GM19193 (cell line): ENCODE measurements around the gene PDK2.

ENCODE experiments used
- POLR2A ChIP-seq: IDR thresholded peaks from 4 replicates; pipeline ENCODE4 v1.6.1; 2011; ENCODE audit not compliant: insufficient read depth, insufficient read length; ENCODE audit errors: extremely low read depth

The PDK2 gene

GRCh38 chr17:50055055-50055425 lies 40.1 kb upstream of the PDK2 start:
- no peak for TF ChIP-seq POLR2A

DNA sequence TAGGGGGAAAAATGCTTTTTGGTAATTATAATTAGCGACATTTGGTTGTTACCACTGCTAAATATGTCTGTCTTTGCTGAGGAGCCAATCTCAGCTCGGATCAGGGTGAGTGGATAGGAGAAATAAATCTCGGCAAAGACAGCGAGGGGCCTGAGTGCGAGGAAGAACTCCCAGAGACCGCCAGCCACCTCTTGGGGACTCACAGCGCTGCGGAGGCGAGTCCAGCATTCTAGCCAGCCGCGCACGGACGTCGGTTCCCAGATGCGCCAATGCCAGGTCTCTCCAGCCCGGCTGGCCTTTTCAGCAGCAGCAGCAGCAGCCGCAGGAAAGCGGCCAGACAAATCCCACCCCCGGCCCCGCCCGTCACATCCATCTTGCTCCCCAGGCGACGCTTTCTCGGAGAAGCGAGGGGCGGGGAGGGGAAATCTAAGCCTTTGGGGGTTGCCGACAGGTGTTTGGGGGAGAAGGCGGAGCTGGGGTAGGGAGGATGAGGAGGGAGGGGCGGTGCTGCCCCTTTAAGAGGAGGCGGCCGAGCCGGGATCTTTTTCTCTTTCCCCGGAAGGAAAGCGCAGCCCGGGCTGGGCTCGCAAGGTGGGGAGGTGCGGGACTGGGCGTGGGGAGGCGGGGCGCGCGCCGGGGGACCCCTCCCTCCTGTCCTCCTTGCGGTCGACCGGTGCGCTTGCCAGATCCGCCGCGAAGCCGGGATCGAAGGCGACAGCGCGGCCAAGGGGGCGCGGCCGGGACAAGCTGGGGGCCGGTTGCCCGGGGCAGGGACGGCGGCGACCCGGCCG lies 39.5 kb upstream of the PDK2 start, which contains the start of gene ITGA3:
Gene ITGA3, plus strand, starts transcription at position 685 of the 791 bp plus-strand sequence. CDS start 330 bp downstream, outside the sequence.
- TF ChIP-seq POLR2A: no peak

GRCh38 chr17:50056217-50056960 lies 38.8 kb upstream of the PDK2 start:
- no peak for TF ChIP-seq POLR2A

- no peak for TF ChIP-seq POLR2A
Observed at GRCh38 chr17:50056961-50057330, 38.2 kb upstream of the PDK2 start.

DNA sequence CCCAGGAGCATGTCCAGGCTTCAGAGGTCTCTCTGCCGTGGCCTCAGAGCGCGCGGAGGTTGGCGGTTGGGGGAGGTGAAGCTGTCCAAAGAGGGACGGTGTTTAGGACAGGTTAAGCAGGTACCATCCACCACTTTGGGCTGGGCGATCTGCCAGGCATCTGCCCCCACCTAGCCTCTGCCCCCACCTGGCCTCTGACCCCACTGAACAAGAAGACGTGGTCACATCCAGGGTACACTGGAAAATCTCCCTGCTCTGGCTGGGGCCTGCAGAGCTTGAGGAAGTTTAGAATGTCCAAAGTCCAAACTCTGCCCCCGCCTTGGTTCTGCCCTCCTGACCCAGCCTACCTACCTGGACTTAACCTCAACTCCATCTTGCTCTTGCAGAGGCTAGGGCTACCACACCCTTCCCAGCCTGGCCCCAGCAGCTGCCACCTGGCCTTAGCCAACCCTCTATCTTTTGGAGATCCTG lies 37.6 kb upstream of the PDK2 start:
- no peak for TF ChIP-seq POLR2A

DNA sequence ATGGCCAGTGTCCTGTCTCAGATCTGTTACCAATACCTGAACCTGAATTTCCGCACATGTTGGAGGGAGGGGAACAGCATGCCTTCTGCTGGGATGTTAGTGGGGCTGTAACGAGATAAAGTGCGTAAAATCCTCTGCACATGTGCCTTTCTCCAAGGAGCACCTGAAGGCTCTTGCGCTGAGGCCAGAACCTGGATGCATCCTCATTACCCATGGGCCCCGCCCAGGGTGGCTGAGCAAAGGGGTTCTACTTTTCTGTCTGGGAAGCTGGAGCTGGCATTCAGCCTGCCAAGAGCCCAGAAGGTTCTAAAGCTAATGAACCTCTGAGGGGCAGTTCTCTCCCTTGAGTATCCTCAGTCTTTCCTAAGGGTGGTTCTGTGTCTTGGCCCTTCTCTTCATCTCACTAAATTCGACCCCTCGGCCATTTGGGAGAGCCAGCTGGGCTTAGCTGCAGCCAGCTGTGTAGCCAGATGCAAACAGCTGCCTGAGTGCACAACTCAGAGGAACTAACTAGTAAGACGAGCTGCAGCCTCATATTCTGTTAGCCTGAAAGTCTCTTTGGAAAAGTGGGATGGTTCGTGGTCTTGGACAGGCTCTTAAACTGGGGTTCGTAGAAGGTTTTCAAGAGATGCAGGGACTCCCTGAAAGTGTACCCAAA lies 36.7 kb upstream of the PDK2 start:
- no peak for TF ChIP-seq POLR2A

- no peak for TF ChIP-seq POLR2A
Observed at GRCh38 chr17:50059256-50059655, 35.9 kb upstream of the PDK2 start.

- TF ChIP-seq POLR2A: no peak
Observed at GRCh38 chr17:50059759-50060273, 35.3 kb upstream of the PDK2 start.

DNA sequence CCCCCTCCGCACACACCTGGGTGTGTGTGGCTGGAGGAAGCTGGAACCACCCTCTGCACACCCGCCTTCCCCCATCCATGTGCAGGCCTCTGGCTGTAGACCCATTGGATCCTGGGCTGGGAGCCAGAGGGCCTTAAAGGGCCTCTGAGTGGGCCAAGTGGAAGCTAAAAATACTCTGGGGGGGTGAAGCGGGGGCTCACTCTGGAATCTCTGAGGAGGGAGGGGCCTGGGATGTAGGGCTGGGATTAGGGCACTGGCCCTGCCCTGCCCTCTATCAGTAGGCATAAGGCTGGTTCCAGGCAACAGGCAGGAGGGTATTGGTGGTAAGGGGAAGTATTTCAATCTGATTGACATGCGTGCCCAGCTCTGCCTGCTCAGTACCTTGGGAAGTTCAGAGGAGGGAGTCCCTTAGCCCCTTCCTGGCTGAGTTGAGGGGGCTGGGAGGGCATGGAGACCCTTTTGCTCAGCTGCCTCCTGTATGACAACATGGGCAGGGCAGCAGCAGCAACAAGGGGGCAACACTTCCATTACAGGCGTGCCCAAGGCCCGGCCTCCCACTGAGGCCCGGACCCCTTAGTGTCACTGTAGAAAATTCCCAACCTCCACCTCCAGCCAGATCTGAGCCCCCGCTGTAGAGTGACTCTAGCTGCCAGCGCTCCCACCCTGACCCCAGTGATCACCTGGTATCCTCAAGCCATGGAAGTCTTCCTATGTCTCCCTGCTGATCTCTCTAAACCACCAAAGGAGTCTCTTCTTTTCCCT lies 34.0 kb upstream of the PDK2 start:
- TF ChIP-seq POLR2A: no peak

- TF ChIP-seq POLR2A: no peak
Observed at GRCh38 chr17:50062293-50063243, 32.6 kb upstream of the PDK2 start.

DNA sequence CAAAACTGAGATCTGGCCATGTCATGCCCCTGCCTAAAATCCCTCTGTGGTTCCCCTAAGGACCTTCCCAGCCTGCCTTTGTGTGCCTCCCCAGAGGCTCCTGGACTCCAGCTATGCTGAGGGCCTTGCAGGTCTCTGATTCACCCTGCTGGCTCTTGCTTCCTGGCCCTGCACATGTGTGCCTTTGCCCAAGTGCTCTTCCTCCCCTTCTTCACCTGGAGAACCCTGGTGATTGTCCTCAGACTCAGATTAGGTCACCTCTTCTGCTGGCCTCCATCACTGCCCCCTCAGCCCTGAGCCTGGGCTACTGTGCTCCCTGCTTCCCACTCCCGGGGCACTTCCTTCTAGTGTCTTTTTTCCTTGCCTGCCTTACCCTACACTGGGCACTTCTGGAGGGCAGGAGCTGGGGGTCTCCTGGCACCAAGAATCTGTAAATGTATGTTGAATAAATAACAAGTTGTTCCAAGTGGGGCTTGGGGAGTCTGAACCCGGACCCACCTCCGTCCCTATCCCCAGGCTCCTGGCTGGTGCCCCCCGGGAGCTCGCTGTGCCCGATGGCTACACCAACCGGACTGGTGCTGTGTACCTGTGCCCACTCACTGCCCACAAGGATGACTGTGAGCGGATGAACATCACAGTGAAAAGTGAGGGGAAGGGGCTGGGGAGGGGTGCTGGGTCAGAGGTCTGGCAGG lies 31.4 kb upstream of the PDK2 start:
- no peak for TF ChIP-seq POLR2A

GRCh38 chr17:50064253-50065001 lies 30.7 kb upstream of the PDK2 start:
- no peak for TF ChIP-seq POLR2A
